Measurements from ENCODE around the gene KANK2. TPM values are rescaled to one million over a fixed set of nuclear protein-coding genes. Genes with fewer than 3 reads are reported as not detected.

Gene KANK2
- total and polyA plus RNA-seq, 2 of the 8 experiments (the other 6 are each of a cell fraction or from before 2014, with no cell fraction given): 25.2 to 42.3 TPM

GRCh38 chr19:11230621-11231386 lies 33.5 kb upstream of the KANK2 start (continued):
- TF ChIP-seq, protein P1, sequence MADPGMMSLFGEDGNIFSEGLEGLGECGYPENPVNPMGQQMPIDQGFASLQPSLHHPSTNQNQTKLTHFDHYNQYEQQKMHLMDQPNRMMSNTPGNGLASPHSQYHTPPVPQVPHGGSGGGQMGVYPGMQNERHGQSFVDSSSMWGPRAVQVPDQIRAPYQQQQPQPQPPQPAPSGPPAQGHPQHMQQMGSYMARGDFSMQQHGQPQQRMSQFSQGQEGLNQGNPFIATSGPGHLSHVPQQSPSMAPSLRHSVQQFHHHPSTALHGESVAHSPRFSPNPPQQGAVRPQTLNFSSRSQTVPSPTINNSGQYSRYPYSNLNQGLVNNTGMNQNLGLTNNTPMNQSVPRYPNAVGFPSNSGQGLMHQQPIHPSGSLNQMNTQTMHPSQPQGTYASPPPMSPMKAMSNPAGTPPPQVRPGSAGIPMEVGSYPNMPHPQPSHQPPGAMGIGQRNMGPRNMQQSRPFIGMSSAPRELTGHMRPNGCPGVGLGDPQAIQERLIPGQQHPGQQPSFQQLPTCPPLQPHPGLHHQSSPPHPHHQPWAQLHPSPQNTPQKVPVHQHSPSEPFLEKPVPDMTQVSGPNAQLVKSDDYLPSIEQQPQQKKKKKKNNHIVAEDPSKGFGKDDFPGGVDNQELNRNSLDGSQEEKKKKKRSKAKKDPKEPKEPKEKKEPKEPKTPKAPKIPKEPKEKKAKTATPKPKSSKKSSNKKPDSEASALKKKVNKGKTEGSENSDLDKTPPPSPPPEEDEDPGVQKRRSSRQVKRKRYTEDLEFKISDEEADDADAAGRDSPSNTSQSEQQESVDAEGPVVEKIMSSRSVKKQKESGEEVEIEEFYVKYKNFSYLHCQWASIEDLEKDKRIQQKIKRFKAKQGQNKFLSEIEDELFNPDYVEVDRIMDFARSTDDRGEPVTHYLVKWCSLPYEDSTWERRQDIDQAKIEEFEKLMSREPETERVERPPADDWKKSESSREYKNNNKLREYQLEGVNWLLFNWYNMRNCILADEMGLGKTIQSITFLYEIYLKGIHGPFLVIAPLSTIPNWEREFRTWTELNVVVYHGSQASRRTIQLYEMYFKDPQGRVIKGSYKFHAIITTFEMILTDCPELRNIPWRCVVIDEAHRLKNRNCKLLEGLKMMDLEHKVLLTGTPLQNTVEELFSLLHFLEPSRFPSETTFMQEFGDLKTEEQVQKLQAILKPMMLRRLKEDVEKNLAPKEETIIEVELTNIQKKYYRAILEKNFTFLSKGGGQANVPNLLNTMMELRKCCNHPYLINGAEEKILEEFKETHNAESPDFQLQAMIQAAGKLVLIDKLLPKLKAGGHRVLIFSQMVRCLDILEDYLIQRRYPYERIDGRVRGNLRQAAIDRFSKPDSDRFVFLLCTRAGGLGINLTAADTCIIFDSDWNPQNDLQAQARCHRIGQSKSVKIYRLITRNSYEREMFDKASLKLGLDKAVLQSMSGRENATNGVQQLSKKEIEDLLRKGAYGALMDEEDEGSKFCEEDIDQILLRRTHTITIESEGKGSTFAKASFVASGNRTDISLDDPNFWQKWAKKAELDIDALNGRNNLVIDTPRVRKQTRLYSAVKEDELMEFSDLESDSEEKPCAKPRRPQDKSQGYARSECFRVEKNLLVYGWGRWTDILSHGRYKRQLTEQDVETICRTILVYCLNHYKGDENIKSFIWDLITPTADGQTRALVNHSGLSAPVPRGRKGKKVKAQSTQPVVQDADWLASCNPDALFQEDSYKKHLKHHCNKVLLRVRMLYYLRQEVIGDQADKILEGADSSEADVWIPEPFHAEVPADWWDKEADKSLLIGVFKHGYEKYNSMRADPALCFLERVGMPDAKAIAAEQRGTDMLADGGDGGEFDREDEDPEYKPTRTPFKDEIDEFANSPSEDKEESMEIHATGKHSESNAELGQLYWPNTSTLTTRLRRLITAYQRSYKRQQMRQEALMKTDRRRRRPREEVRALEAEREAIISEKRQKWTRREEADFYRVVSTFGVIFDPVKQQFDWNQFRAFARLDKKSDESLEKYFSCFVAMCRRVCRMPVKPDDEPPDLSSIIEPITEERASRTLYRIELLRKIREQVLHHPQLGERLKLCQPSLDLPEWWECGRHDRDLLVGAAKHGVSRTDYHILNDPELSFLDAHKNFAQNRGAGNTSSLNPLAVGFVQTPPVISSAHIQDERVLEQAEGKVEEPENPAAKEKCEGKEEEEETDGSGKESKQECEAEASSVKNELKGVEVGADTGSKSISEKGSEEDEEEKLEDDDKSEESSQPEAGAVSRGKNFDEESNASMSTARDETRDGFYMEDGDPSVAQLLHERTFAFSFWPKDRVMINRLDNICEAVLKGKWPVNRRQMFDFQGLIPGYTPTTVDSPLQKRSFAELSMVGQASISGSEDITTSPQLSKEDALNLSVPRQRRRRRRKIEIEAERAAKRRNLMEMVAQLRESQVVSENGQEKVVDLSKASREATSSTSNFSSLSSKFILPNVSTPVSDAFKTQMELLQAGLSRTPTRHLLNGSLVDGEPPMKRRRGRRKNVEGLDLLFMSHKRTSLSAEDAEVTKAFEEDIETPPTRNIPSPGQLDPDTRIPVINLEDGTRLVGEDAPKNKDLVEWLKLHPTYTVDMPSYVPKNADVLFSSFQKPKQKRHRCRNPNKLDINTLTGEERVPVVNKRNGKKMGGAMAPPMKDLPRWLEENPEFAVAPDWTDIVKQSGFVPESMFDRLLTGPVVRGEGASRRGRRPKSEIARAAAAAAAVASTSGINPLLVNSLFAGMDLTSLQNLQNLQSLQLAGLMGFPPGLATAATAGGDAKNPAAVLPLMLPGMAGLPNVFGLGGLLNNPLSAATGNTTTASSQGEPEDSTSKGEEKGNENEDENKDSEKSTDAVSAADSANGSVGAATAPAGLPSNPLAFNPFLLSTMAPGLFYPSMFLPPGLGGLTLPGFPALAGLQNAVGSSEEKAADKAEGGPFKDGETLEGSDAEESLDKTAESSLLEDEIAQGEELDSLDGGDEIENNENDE (IDR thresholded peaks at IDR 0.05; ENCODE audit: insufficient replicate concordance, low read length): no peak
- TF ChIP-seq SAP30 (IDR thresholded peaks at IDR 0.05; ENCODE audit: insufficient read depth, insufficient replicate concordance, low read length) (no peak), SIN3A (conservative IDR thresholded peaks at IDR 0.05 in 1 of 2, IDR thresholded peaks at IDR 0.05 in 1 of 2; ENCODE audit: low read depth in 1 of 2, low read length in 2 of 2) (no peak), SP1 (IDR thresholded peaks at IDR 0.05; ENCODE audit: low read depth, low read length) (no peak), CEBPB (IDR thresholded peaks at IDR 0.05; ENCODE audit: low read depth, low read length) (no peak), RXRA (IDR thresholded peaks at IDR 0.05; ENCODE audit: insufficient read depth, low read depth, low read length) (no peak), KDM5A (IDR thresholded peaks at IDR 0.05; ENCODE audit: low read length) (no peak), TEAD4 (IDR thresholded peaks at IDR 0.05; ENCODE audit: low read depth, low read length) (no peak), SIX5 (IDR thresholded peaks at IDR 0.05; ENCODE audit: low read depth, low read length) (no peak), MAFK (IDR thresholded peaks at IDR 0.05; ENCODE audit: low read depth, low read length) (no peak), TAF7 (optimal IDR thresholded peaks at IDR 0.05; ENCODE audit: borderline replicate concordance, low read depth, low read length) (no peak)

Data from H1 (cell line).